ENCODE measurements around the gene PTPN5. TPM values are rescaled to one million over a fixed set of nuclear protein-coding genes. Genes with fewer than 3 reads are reported as not detected.
A peak's percentile ranks its signal among the peaks of the same experiment; 100 is the strongest.

The PTPN5 gene
- total RNA-seq, 4 donors from 2014 or later: 0.27 to 0.64 TPM; not detected in 2

- WGBS, 2 donors (ENCODE audit: low coverage in 1 of 2): 2% methylated on average over 30 of the region's 46 CpGs; no CpG with 5 or more reads in 1 of the 2 donors
These were observed 85.8 kb downstream of the PTPN5 start for GRCh38 chr11:18705651-18706281.

DNA sequence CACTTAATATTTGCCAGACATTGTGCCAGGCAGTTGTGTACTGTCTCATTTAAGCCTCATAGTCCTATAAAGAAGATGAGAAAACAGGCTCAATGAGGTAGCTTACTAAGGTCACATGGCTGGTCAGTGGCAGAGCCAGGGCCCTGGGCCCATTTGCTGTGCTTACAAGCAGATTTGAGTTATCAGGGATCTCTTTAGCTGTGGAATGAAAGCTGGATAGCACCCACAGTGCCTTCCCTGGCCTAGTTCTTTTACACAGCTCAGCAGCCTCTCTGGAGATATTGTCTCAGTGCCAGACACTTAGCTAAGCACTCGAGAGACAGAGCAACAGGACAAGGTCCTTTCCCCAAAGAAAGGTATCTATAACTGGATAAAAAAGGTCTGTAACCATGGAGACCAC, 86.9 kb downstream of the PTPN5 start:
- H3K27me3 ChIP-seq: no peaks in the 10 kb centered on the region
- peak overlapping the region in 1 of 4 donors; percentile 44 for H3K27ac ChIP-seq
- intact Hi-C loops (cut with DNase I; ENCODE audit: low total_unique reads): no loop called here
- no peaks in the 10 kb centered on the region for H3K9me3 ChIP-seq
- TF ChIP-seq, protein P1, sequence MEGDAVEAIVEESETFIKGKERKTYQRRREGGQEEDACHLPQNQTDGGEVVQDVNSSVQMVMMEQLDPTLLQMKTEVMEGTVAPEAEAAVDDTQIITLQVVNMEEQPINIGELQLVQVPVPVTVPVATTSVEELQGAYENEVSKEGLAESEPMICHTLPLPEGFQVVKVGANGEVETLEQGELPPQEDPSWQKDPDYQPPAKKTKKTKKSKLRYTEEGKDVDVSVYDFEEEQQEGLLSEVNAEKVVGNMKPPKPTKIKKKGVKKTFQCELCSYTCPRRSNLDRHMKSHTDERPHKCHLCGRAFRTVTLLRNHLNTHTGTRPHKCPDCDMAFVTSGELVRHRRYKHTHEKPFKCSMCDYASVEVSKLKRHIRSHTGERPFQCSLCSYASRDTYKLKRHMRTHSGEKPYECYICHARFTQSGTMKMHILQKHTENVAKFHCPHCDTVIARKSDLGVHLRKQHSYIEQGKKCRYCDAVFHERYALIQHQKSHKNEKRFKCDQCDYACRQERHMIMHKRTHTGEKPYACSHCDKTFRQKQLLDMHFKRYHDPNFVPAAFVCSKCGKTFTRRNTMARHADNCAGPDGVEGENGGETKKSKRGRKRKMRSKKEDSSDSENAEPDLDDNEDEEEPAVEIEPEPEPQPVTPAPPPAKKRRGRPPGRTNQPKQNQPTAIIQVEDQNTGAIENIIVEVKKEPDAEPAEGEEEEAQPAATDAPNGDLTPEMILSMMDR (IDR thresholded peaks at IDR 0.05): no peak
- TF ChIP-seq EP300 (IDR thresholded peaks at IDR 0.05; ENCODE audit: low read depth) (no peak), POLR2A (IDR thresholded peaks at IDR 0.05) (no peak), POLR2AphosphoS5 (IDR thresholded peaks at IDR 0.05) (no peak)
- no peak for DNase-seq
- in situ Hi-C loops (cut with MboI; ENCODE audit: low pct_ligation_motif_present in 1 of 4, low pct_unique_long_range_greater_than_20kb in 1 of 4, low sequenced_read_pairs in 3 of 4): loop anchor here in 2 of 4 donors (5.0 to 10.0 kb wide), 2 partner anchors 67 to 70 kb away; partner anchors contain the start of gene SPTY2D1 (in 1 of the 2)
- no peak overlapping the region for H3K4me3 ChIP-seq
- H3K36me3 ChIP-seq: no peaks in the 10 kb centered on the region
- 17 to 39% methylated on average over 1 of the region's 1 CpG for WGBS, 2 donors (ENCODE audit: low coverage in 1 of 2)
- H3K4me1 ChIP-seq: peaks cover 9 to 25% (median 12%) of the 10 kb centered on the region in 4 donors

More at GRCh38 chr11:18705651-18706281, 85.8 kb downstream of the PTPN5 start:
- Histone ChIP-seq H3K36me3 (no peaks in the 10 kb centered on the region), H3K27ac (peak overlapping the region; percentile 59 to 78 (median 70)), H3K27me3 (no peaks in the 10 kb centered on the region), H3K4me1 (peaks cover 9 to 19% (median 12%) of the 10 kb centered on the region in 4 donors), H3K4me3 (peak overlapping the region; percentile 36 to 59 (median 46)), H3K9me3 (no peaks in the 10 kb centered on the region)
- DNase-seq: peak; percentile 37
- TF ChIP-seq POLR2A (IDR thresholded peaks at IDR 0.05) (no peak), EP300 (IDR thresholded peaks at IDR 0.05; ENCODE audit: low read depth) (no peak)
- TF ChIP-seq, protein P1 (IDR thresholded peaks at IDR 0.05): no peak
- in situ Hi-C loops (cut with MboI; ENCODE audit: low pct_ligation_motif_present in 1 of 4, low pct_unique_long_range_greater_than_20kb in 1 of 4, low sequenced_read_pairs in 3 of 4) (loop anchor here in 1 of 4 donors (10.0 kb wide), 1 partner anchor 71 kb away; the partner anchor contains the start of gene SPTY2D1), intact Hi-C loops (cut with DNase I; ENCODE audit: low total_unique reads) (no loop called here)

GRCh38 chr11:18704045-18704645, 87.5 kb downstream of the PTPN5 start:
- intact Hi-C loops (cut with DNase I; ENCODE audit: low total_unique reads): no loop called here
- Histone ChIP-seq H3K27me3 (no peaks in the 10 kb centered on the region), H3K4me1 (peaks cover 9 to 30% (median 14%) of the 10 kb centered on the region in 4 donors), H3K4me3 (no peak overlapping the region), H3K27ac (peak overlapping the region in 1 of 4 donors; percentile 44), H3K36me3 (no peaks in the 10 kb centered on the region), H3K9me3 (no peaks in the 10 kb centered on the region)
- no peak for DNase-seq
- no peak for TF ChIP-seq POLR2A (IDR thresholded peaks at IDR 0.05)
- 82% methylated on average over 5 of the region's 5 CpGs; no CpG with 5 or more reads in 1 of the 2 donors for WGBS, 2 donors (ENCODE audit: low coverage in 1 of 2)
- in situ Hi-C loops (cut with MboI; ENCODE audit: low pct_ligation_motif_present in 1 of 4, low pct_unique_long_range_greater_than_20kb in 1 of 4, low sequenced_read_pairs in 3 of 4): loop anchor here in 2 of 4 donors (5.0 to 10.0 kb wide), 2 partner anchors 67 to 69 kb away; partner anchors contain the start of gene SPTY2D1 (in 1 of the 2)

GRCh38 chr11:18703001-18703763, 88.4 kb downstream of the PTPN5 start:
- Histone ChIP-seq H3K4me3 (no peak overlapping the region), H3K27ac (no peak overlapping the region), H3K36me3 (no peaks in the 10 kb centered on the region), H3K9me3 (no peaks in the 10 kb centered on the region), H3K4me1 (peaks cover 9 to 33% (median 17%) of the 10 kb centered on the region in 4 donors), H3K27me3 (no peaks in the 10 kb centered on the region)
- TF ChIP-seq POLR2A (IDR thresholded peaks at IDR 0.05): no peak
- TF ChIP-seq, protein P1 (IDR thresholded peaks at IDR 0.05): no peak
- TF ChIP-seq EP300 (IDR thresholded peaks at IDR 0.05; ENCODE audit: low read depth): no peak
- no peak for TF ChIP-seq POLR2AphosphoS5 (IDR thresholded peaks at IDR 0.05)
- intact Hi-C loops (cut with DNase I; ENCODE audit: low total_unique reads): no loop called here
- in situ Hi-C loops (cut with MboI; ENCODE audit: low pct_ligation_motif_present in 1 of 4, low pct_unique_long_range_greater_than_20kb in 1 of 4, low sequenced_read_pairs in 3 of 4): loop anchor here in 2 of 4 donors (5.0 to 10.0 kb wide), 2 partner anchors 66 to 68 kb away; partner anchors contain the start of gene SPTY2D1 (in 1 of the 2)
- no peak for DNase-seq
- WGBS, 2 donors (ENCODE audit: low coverage in 1 of 2): 82% methylated on average over 2 of the region's 2 CpGs; no CpG with 5 or more reads in 1 of the 2 donors

All from transverse colon (tissue), 4 donors.